NCI-H2081 treated with DMSO at 0.1 percent for 48 hours (cell line): ENCODE measurements around the gene ADGRG3.
"Not testable (repeated sequence)": the region's sequence is repeated elsewhere in the genome, so short reads cannot be mapped to it uniquely, and the experiment has no call there.

Experiments used
- DNase-seq: peaks from one replicate; lab custom pipeline; 2025; lab: John Stamatoyannopoulos, UW

The ADGRG3 gene

GRCh38 chr16:57697896-57698537 is 29.9 kb downstream of the ADGRG3 start:
- DNase-seq: no peak

- DNase-seq: no peak
Observed at GRCh38 chr16:57698812-57699405, 30.8 kb downstream of the ADGRG3 start.

- DNase-seq: no peak
Observed at GRCh38 chr16:57699481-57699880, 31.4 kb downstream of the ADGRG3 start.

GRCh38 chr16:57699899-57700298 is 31.8 kb downstream of the ADGRG3 start:
- DNase-seq: no peak

- DNase-seq: no peak
Observed at GRCh38 chr16:57700781-57701551, 32.9 kb downstream of the ADGRG3 start.

- DNase-seq: no peak
Observed at GRCh38 chr16:57701759-57702371, 33.8 kb downstream of the ADGRG3 start.

GRCh38 chr16:57703416-57704010 is 35.4 kb downstream of the ADGRG3 start:
- no peak for DNase-seq

GRCh38 chr16:57704011-57704904 is 36.2 kb downstream of the ADGRG3 start:
- no peak for DNase-seq

GRCh38 chr16:57704905-57705852 is 37.1 kb downstream of the ADGRG3 start:
- DNase-seq: no peak

GRCh38 chr16:57706717-57707116 is 38.6 kb downstream of the ADGRG3 start:
- DNase-seq: no peak

GRCh38 chr16:57707331-57707730 is 39.2 kb downstream of the ADGRG3 start:
- DNase-seq: no peak

- no peak for DNase-seq
Observed at GRCh38 chr16:57708168-57708567, 40.1 kb downstream of the ADGRG3 start.

GRCh38 chr16:57709663-57710062 is 41.6 kb downstream of the ADGRG3 start:
- DNase-seq: no peak

- no peak for DNase-seq
Observed at GRCh38 chr16:57711346-57711745, 43.2 kb downstream of the ADGRG3 start.

GRCh38 chr16:57711993-57712392 is 43.9 kb downstream of the ADGRG3 start:
- no peak for DNase-seq

- DNase-seq: not testable (repeated sequence)
Observed at GRCh38 chr16:57712569-57712968, 44.5 kb downstream of the ADGRG3 start.

- no peak for DNase-seq
Observed at GRCh38 chr16:57713596-57713995, 45.5 kb downstream of the ADGRG3 start.

- no peak for DNase-seq
Observed at GRCh38 chr16:57714047-57714446, 45.9 kb downstream of the ADGRG3 start.

GRCh38 chr16:57720142-57720575 is 52.1 kb downstream of the ADGRG3 start:
- no peak for DNase-seq
